GM18909 (cell line): ENCODE data around the gene OOSP3.
"Not testable (repeated sequence)": the region's sequence is repeated elsewhere in the genome, so short reads cannot be mapped to it uniquely, and the experiment has no call there.

Experiments
- ATAC-seq: cut with Tn5 transposase; IDR thresholded peaks from one replicate; pipeline ENCODE4 v1.9.1; 2021; ENCODE audit warnings: mild to moderate bottlenecking; ENCODE audit not compliant: unreplicated experiment, poor library complexity

The OOSP3 gene

DNA sequence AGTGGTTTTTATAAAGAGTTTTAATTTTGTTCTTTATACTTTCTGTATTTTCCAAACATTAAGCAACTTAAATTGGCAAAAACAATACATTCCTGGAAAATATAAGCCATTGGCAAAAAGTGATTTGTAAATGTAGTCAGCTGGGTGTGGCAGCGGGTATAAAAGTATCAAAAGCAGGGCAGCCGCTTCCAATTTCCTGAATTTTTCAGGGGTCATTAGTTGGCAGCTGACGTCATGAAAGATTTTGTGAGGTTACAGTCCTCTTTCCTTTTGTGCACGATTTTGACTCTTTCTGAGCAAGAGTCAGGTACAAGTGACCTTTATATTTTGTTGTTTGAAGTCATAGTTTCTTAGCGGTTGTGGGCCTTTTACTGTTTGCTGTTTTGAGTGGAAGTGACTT is at the start of gene OOSP3:
TSS of gene OOSP3 (plus strand) at position 208 of the 400 bp plus-strand sequence. CDS start at position 235, 27 bp downstream.
- no peak for ATAC-seq

GRCh38 chr11:59829358-59829757 is 49.2 kb upstream of the OOSP3 start:
- ATAC-seq = no peak

DNA sequence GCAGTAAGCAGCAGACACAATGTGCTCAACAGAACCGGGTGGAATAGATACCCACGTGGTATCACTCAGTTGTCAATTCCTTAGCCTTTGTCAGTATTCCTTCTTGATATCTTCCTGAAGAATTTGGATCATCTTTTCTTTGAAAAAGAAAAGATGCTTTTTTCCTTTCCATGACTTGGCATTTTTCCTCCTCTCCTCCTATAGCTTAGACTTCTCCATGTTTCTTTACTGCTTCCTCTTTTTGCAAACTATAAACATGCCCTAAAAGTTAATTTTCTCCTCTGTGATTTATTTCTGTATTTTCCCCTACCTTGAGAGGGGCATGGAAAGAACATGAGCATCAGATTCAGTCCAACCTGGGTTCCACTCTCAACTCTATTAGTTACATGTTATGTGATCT is 45.0 kb upstream of the OOSP3 start:
- no peak for ATAC-seq

GRCh38 chr11:59839615-59840014 is 39.0 kb upstream of the OOSP3 start:
- ATAC-seq = no peak

- peak; percentile 80 for ATAC-seq
These were observed 37.1 kb upstream of the OOSP3 start for GRCh38 chr11:59841514-59841913.

GRCh38 chr11:59842316-59842715 is 36.3 kb upstream of the OOSP3 start:
- no peak for ATAC-seq

GRCh38 chr11:59845399-59845798 is 33.2 kb upstream of the OOSP3 start, which contains the start of gene CBLIF:
Gene CBLIF, minus strand, starts transcription at chr11:59845499. Its CDS starts 46 bp downstream, at chr11:59845453.
- ATAC-seq = no peak

DNA sequence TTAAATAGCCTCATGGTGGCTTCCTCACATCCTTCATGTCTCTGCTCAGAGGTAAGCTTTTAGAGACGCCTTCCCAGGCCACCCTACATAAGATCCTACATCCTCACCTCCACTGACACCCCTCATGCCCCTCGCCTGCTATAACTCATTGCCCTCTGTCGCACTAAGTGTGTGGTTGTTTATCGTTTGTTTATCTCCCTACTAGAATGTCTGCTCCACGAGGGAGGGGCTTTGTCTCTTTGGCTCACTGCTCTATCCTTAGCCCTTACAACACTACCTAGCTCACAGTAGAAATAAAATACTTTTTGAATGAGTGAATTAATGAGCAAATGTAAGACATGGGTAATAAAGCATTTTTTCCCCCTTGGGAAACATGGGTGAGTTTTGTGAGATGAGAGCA is 32.0 kb upstream of the OOSP3 start:
- no peak for ATAC-seq

DNA sequence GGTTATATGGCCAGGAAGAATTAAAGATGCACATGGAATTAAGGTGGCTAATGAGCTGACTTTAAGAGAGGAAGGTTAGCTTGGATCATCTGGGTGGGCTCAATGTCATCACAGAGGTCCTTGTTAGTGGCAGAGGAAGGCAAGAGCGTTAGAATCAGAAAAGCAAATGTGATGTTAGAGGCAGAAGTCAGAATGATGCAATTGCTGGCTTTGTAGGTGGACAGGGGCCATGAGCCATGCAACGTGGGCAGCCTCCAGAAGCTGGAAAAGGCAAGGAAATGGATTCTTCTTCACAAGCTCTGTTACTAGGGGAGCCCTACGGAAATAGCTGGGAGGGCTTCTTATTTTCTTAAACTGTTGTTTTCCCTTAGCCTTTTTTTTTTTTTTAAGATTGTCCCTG is 31.0 kb upstream of the OOSP3 start:
- no peak for ATAC-seq

- not testable (repeated sequence) for ATAC-seq
These were observed 30.1 kb upstream of the OOSP3 start for GRCh38 chr11:59848439-59848838.

DNA sequence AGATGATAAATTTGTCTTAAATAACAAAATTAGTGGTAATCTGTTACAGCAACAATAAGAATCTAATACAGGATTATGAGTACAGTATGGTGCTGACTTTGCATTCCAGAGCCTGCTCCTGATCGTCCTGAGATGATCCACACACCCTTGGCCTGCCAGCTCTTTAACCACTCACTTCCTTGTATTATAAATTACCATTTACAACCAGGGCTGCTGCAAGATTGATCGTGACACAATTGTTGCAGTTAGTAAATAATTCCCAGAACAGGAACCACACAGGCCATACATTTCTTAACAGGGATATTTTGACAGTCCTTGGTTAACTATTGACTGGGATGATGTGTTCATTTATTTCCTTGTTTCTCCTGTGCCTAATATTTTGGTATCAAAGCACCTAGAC is 29.5 kb upstream of the OOSP3 start:
- ATAC-seq = peak; percentile 46

DNA sequence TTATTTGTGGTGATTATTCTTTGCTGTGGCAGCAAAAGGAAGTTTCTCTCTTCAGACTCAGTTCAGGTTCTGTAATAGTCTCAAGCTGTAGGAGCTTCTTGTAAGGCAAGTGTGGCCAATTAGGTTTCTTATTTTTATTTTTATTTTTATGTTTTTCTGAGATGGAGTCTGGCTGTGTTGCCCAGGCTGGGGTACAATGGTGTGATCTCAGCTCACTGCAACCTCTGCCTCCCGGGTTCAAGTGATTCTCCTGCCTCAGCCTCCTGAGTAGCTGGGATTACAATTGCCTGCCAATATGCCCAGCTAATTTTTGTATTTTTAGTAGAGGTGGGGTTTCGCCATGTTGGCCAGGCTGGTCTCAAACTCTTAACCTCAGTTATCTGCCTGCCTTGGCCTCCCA is 29.0 kb upstream of the OOSP3 start:
- not testable (repeated sequence) for ATAC-seq

DNA sequence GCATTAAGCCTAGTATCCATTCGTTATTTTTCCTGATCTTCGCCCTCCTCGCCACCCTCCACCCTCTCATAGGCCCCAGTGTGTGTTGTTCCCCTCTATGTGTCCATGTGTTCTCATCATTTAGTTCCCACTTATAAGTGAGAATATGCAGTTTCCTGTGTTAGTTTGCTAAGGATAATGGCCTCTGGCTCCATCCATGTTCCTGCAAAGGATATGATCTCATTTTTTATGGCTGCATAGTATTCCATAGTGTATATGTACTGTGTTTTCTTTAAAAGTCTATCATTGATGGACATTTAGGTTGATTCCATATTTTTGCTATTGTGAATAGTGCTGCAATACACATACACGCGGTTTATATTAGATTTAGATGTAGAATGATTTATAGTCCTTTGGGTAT is 27.2 kb upstream of the OOSP3 start:
- not testable (repeated sequence) for ATAC-seq

GRCh38 chr11:59854871-59855270 is 23.7 kb upstream of the OOSP3 start:
- no peak for ATAC-seq

DNA sequence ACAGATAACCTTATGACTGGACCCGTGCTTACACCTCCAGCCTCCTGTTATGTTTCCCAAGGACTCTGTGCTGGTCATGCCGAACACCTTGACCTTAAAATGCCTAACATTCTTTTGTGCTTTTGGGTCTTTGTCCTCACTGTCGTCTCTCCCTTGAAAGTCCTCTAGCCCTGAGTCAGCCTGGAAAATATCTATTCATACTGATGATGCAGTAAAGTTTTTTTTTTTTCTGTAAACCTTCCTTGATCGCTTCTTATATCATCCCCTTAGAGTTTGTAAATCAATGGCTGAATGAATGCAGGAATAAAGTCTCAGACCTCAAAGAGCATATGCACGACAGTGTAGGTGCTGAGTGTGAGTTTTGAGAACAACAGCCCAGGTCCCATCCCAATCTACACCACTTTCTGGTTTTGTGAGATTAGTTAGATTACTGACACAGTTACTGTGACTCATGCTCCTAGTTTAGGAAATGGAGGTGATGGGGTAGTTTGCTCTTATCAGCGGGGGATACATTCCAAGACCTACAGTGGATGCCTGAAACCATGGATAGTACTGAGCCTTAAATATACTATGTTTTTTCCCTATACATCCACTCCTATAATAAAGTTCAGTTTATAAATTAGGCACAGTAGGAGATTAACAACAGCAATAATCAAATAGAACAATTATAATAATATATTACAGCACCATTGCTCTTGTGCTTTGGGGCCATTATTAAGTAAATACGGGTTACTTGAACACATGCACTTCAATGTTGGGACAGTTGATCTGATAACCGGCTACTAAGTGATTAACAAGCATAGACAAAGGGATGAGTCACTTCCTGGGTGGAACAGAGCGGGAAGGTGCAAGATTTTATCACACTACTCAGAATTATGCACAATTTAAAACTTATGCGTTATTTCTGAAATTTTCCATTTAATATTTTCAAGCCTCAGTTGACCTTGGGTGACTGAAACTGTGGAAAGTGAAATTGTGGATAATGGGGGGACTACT is 20.8 kb upstream of the OOSP3 start:
- ATAC-seq = no peak

- ATAC-seq = no peak
These were observed 18.9 kb upstream of the OOSP3 start for GRCh38 chr11:59859673-59860072.

DNA sequence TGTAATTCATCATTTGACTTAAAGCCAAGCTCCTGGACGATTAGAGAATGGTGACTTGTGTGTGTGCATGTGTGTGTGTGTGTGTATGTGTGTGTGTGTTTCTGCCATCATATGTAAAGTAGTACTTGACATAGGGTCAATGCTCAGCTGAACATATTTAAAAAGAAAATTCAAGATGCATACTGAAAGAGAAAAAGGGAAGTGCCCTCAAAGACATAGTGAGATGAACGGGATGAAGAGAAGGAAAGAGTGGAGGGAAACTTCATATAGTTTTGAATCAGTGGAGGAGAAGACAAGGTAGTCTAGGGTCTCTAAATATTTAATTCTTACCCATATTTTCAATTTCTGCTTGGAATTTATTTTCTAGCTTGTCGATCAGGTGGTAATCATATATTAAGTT is 16.3 kb upstream of the OOSP3 start:
- no peak for ATAC-seq

- no peak for ATAC-seq
These were observed 13.6 kb upstream of the OOSP3 start for GRCh38 chr11:59865031-59865430.

GRCh38 chr11:59866397-59866796 is 12.2 kb upstream of the OOSP3 start, which contains the start of gene TCN1:
Gene TCN1, minus strand, starts transcription at chr11:59866487. Its CDS starts 17 bp downstream, at chr11:59866470.
- no peak for ATAC-seq

DNA sequence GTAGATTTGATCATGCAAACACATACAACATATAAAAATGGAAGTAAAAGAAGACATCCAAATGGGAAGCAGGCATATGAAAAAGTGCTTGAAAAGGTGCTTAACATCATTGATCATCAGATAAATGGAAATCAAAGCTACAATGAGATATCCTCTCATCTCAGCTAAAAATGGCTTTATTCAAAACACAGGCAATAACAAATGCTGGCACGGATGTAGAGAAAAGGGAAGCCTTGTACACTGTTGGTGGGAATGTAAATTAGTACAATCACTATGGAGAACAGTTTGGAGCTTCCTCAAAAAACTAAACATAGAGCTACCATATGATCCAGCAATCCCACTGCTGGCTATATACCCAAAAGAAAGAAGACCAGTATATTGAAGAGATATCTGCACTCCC is 11.7 kb upstream of the OOSP3 start:
- no peak for ATAC-seq

DNA sequence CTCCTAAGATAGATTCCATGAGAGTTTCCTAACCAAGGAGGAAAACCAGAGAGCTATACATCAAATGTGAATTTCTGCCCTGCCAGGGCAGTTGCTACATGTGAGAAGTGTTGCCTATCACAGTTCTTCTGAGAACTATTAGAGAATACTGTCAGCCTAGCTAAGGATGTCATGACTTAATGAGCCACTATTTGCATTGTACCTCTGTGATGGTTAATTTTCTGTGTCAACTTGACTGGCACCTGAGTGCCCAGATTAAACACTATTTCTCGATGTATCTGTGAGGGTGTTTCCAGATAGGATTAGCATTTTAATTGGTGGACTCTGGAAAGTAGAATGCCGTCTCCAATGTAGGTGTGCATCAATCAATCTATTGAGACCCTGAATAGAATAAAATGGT is 10.6 kb upstream of the OOSP3 start:
- ATAC-seq = no peak

DNA sequence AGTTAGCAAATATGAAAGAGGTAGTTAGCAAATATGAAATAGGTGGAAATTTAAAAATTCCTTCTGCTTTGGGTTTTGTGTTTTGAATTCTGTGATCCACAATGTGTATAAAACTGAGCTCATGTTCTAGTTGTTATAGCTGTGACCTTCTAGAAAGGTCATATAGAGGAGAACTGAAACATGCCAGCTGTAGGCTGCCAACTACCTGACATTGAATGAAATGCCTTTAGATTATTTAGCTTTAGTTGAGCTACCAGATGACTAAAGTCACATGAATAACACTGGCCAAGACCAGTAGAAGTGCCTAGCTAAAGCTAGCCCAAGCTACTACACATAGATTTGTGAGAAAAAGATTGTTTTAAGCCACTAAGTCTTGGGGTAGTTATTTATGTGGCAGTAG is 6.5 kb upstream of the OOSP3 start:
- no peak for ATAC-seq
